ENCODE measurements around the gene HACD4. TPM values are rescaled to one million over a fixed set of nuclear protein-coding genes. Genes with fewer than 3 reads are reported as not detected.

HACD4 gene
- total RNA-seq, 1 donor from 2014 or later = 0.72 TPM

DNA sequence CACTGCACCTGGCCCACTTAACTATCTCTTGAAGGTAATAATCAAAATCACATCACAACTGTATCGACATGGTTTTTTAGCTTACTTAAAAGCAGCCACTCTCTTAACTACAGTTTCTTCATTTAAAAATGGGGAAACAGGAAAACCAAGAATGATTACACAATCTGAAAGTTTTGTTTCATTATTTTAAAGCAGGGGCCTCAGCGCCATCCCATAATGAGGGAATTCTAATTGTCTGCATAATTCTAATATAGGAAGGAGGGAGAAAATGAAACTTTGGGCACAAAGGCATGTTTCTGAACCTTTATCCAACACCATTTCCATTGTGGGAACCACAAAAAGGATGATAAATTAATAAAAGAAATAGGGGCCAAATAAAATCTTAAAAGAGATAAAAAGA, 7.6 kb downstream of the HACD4 start:
- peaks cover 10% of the 10 kb centered on the region for H3K36me3 Mint-ChIP-seq (ENCODE audit: insufficient read depth)
- no peak for DNase-seq (ENCODE audit: low spot score, unreplicated experiment)
- TF ChIP-seq, protein P1, sequence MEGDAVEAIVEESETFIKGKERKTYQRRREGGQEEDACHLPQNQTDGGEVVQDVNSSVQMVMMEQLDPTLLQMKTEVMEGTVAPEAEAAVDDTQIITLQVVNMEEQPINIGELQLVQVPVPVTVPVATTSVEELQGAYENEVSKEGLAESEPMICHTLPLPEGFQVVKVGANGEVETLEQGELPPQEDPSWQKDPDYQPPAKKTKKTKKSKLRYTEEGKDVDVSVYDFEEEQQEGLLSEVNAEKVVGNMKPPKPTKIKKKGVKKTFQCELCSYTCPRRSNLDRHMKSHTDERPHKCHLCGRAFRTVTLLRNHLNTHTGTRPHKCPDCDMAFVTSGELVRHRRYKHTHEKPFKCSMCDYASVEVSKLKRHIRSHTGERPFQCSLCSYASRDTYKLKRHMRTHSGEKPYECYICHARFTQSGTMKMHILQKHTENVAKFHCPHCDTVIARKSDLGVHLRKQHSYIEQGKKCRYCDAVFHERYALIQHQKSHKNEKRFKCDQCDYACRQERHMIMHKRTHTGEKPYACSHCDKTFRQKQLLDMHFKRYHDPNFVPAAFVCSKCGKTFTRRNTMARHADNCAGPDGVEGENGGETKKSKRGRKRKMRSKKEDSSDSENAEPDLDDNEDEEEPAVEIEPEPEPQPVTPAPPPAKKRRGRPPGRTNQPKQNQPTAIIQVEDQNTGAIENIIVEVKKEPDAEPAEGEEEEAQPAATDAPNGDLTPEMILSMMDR (IDR thresholded peaks at IDR 0.05; ENCODE audit: unreplicated experiment) = no peak
- no peak overlapping the region for H3K27ac Mint-ChIP-seq
- no peaks in the 10 kb centered on the region for H3K4me1 Mint-ChIP-seq (ENCODE audit: low read depth)
- H3K4me3 Mint-ChIP-seq (ENCODE audit: low read depth) = no peak overlapping the region
- H3K27me3 Mint-ChIP-seq = no peaks in the 10 kb centered on the region
- H3K9me3 Mint-ChIP-seq (ENCODE audit: low read depth) = peaks cover 7% of the 10 kb centered on the region

DNA sequence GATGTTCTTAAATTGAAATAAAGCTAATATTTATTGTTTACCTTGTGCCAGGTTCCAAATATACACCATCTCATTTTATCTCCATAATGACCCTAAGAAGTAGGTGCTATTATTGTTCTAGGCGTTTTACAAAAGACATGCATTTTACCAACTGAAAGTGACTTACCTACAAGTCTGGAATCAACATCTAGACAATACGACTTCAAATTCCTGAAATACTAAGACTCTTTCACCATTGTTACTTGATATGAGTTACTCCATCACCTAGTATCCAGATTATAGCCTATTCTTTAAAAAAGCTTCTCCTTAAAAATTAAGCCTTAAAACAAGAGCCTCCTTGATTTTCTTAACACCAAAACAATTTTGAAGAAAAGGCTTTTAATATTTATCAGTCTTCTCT, 13.3 kb downstream of the HACD4 start:
- no peak for DNase-seq (ENCODE audit: low spot score, unreplicated experiment)
- H3K4me1 Mint-ChIP-seq (ENCODE audit: low read depth) = no peaks in the 10 kb centered on the region

DNA sequence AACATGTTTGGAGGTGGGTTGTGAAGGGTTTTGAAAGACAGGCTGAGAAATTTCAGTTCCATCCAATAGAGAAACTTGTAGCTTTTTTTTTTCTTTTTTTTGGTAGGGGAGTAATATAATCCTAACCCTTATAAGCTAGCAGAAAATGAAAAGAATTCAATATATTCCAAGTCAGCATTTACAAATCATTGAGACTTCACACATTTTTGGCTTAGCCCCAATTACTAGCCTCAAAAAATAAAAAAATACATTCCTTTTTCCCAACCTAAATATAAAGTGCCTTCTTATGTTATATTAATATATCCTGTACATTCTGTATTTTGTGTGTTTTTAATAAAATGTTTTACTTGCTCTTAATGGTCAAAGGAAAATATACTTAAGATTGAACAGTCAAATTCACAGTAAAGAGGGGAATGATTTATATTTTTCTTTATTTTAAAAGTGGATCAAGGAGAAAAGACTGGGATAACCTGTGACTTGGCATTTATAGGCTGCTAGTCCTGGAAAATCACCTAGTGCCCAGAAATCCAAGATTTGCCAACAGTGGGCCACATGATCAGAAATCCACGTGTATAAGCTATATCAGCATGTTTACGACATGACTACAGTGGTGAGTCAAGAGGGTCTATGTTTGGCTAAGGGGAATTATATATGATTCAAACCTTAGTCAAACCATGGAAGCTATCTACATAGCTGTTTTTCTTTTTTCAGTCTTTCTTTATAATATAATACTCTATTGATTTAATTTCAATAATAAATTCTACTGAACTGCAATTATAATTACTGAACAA, 14.5 kb downstream of the HACD4 start:
- Mint-ChIP-seq H3K27ac (no peak overlapping the region), H3K4me3 (ENCODE audit: low read depth) (no peak overlapping the region), H3K27me3 (no peaks in the 10 kb centered on the region), H3K36me3 (ENCODE audit: insufficient read depth) (peaks cover 12% of the 10 kb centered on the region), H3K4me1 (ENCODE audit: low read depth) (no peaks in the 10 kb centered on the region), H3K9me3 (ENCODE audit: low read depth) (peaks cover 7% of the 10 kb centered on the region)
- no peak for DNase-seq (ENCODE audit: low spot score, unreplicated experiment)
- TF ChIP-seq, protein P1 (IDR thresholded peaks at IDR 0.05; ENCODE audit: unreplicated experiment) = no peak

More for the DNA sequence above, 13.3 kb downstream of the HACD4 start:
- Mint-ChIP-seq H3K9me3 (ENCODE audit: low read depth) (peaks cover 7% of the 10 kb centered on the region), H3K27ac (no peak overlapping the region), H3K27me3 (no peaks in the 10 kb centered on the region), H3K4me3 (ENCODE audit: low read depth) (no peak overlapping the region), H3K36me3 (ENCODE audit: insufficient read depth) (peaks cover 14% of the 10 kb centered on the region)
- TF ChIP-seq, protein P1 (IDR thresholded peaks at IDR 0.05; ENCODE audit: unreplicated experiment) = no peak

DNA sequence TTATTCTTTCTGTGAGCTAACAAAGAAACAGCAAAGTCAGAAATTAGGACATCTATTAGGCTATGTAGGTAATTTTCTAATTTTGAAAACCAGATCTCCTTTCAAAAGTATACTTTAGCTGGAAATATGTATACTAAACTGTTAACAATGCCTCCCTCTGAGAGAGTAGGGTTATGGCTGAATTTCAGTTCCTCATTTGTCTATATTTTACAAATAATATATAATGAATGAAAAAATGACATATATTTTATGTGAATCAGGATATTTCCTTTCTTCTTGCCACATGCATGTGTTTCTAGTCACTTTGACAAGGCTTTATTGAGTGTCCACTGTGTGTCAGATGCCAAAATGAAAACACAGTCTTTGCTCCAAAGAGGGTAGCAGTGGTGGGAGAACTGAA, 15.4 kb downstream of the HACD4 start:
- Mint-ChIP-seq H3K27me3 (no peaks in the 10 kb centered on the region), H3K4me1 (ENCODE audit: low read depth) (no peaks in the 10 kb centered on the region), H3K36me3 (ENCODE audit: insufficient read depth) (peaks cover 6% of the 10 kb centered on the region), H3K4me3 (ENCODE audit: low read depth) (no peak overlapping the region), H3K27ac (no peak overlapping the region), H3K9me3 (ENCODE audit: low read depth) (peaks cover 3% of the 10 kb centered on the region)
- TF ChIP-seq, protein P1 (IDR thresholded peaks at IDR 0.05; ENCODE audit: unreplicated experiment) = no peak
- DNase-seq (ENCODE audit: low spot score, unreplicated experiment) = no peak

DNA sequence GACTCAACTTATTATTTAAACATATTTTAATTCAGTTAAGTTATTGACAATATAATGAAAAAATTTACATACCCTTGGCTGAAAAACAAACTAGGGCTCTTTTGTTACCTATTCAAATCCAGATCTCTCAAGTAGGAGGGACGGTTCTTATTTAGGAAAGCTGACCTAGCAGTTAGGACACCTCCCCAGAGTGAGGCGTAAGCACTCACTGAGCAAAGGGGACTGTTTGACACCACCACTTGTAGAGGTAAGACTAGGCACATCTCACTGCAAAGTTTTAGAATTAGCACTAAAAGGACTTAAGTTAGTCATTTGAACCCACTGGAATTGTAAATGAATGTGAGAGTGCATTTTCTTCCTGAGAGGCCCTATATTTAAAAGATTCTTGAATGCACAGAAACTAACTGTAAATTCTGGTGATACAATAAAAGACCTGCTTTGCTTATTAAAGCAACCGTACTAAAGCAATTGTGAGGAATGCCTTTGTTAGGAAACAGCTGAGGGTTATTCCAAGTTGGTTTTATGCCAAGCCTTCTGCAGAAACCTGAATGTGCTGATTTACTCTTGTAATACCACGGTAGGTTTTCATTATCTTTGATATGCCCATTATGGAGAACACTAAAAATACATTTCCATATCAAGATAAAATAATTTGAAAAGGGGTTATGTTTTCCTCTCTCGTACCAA, 16.2 kb downstream of the HACD4 start:
- no peaks in the 10 kb centered on the region for H3K4me1 Mint-ChIP-seq (ENCODE audit: low read depth)
- peaks cover 4% of the 10 kb centered on the region for H3K36me3 Mint-ChIP-seq (ENCODE audit: insufficient read depth)
- no peak for DNase-seq (ENCODE audit: low spot score, unreplicated experiment)
- H3K27me3 Mint-ChIP-seq = no peaks in the 10 kb centered on the region
- H3K9me3 Mint-ChIP-seq (ENCODE audit: low read depth) = no peaks in the 10 kb centered on the region
- TF ChIP-seq, protein P1 (IDR thresholded peaks at IDR 0.05; ENCODE audit: unreplicated experiment) = no peak
- no peak overlapping the region for H3K4me3 Mint-ChIP-seq (ENCODE audit: low read depth)
- no peak overlapping the region for H3K27ac Mint-ChIP-seq
